T-helper 2 cell treated with Interferon-gamma antibody and Interleukin-4, amounts not matched to agents 5 μg/mL and 100 μg/mL, for 36 hours (primary cell): ENCODE results near the gene KCNQ1.
"Not testable (repeated sequence)": the region's sequence is repeated elsewhere in the genome, so short reads cannot be mapped to it uniquely, and the experiment has no call there.

ENCODE experiments used
- DNase-seq: peaks from one replicate; pipeline ENCODE4 v3.0.0; 2021; ENCODE audit warnings: low spot score
- H3K27ac Mint-ChIP-seq: one replicate; pipeline ENCODE4 v1.8.0; 2021; ENCODE audit warnings: mild to moderate bottlenecking, mixed read lengths
- H3K27me3 Mint-ChIP-seq: one replicate; pipeline ENCODE4 v1.8.0; 2021; ENCODE audit warnings: low read depth, mixed read lengths
- H3K36me3 Mint-ChIP-seq: one replicate; pipeline ENCODE4 v1.8.0; 2021; ENCODE audit warnings: low read depth, mixed read lengths
- H3K4me1 Mint-ChIP-seq: one replicate; pipeline ENCODE4 v1.8.0; 2021; ENCODE audit warnings: low read depth, mixed read lengths
- H3K4me3 Mint-ChIP-seq: one replicate; pipeline ENCODE4 v1.8.0; 2022; ENCODE audit warnings: mild to moderate bottlenecking, moderate library complexity, mixed read lengths
- H3K9me3 Mint-ChIP-seq: one replicate; pipeline ENCODE4 v1.8.0; 2021; ENCODE audit warnings: mixed read lengths

KCNQ1 gene

GRCh38 chr11:2472428-2473186 lies 27.8 kb downstream of the KCNQ1 start:
- peaks cover 11% of the 10 kb centered on the region for H3K4me1 Mint-ChIP-seq
- H3K36me3 Mint-ChIP-seq, result peaks cover 4% of the 10 kb centered on the region
- H3K4me3 Mint-ChIP-seq, result no peak overlapping the region
- H3K27ac Mint-ChIP-seq, result no peak overlapping the region
- H3K27me3 Mint-ChIP-seq, result peaks cover 19% of the 10 kb centered on the region
- H3K9me3 Mint-ChIP-seq, result peaks cover 8% of the 10 kb centered on the region
- DNase-seq, result no peak

- Mint-ChIP-seq H3K4me1 (peaks cover 5% of the 10 kb centered on the region), H3K4me3 (no peak overlapping the region), H3K36me3 (peaks cover 11% of the 10 kb centered on the region), H3K27me3 (peaks cover 18% of the 10 kb centered on the region), H3K9me3 (peaks cover 17% of the 10 kb centered on the region), H3K27ac (no peak overlapping the region)
- no peak for DNase-seq
Observed at GRCh38 chr11:2473361-2474058, 28.7 kb downstream of the KCNQ1 start.

- peaks cover 17% of the 10 kb centered on the region for H3K36me3 Mint-ChIP-seq
- H3K4me3 Mint-ChIP-seq, result no peak overlapping the region
- peaks cover 25% of the 10 kb centered on the region for H3K9me3 Mint-ChIP-seq
- H3K27ac Mint-ChIP-seq, result no peak overlapping the region
- DNase-seq, result no peak
- H3K27me3 Mint-ChIP-seq, result peaks cover 11% of the 10 kb centered on the region
- no peaks in the 10 kb centered on the region for H3K4me1 Mint-ChIP-seq
Observed at GRCh38 chr11:2474059-2474901, 29.5 kb downstream of the KCNQ1 start.

- Mint-ChIP-seq H3K27me3 (peaks cover 6% of the 10 kb centered on the region), H3K27ac (no peak overlapping the region), H3K36me3 (peaks cover 23% of the 10 kb centered on the region), H3K9me3 (peaks cover 32% of the 10 kb centered on the region), H3K4me1 (peaks cover 3% of the 10 kb centered on the region), H3K4me3 (no peak overlapping the region)
- no peak for DNase-seq
Observed at GRCh38 chr11:2475136-2475918, 30.5 kb downstream of the KCNQ1 start.

GRCh38 chr11:2477254-2477653 lies 32.4 kb downstream of the KCNQ1 start:
- H3K27me3 Mint-ChIP-seq, result peaks cover 3% of the 10 kb centered on the region
- H3K9me3 Mint-ChIP-seq, result peaks cover 32% of the 10 kb centered on the region
- peaks cover 15% of the 10 kb centered on the region for H3K4me1 Mint-ChIP-seq
- H3K4me3 Mint-ChIP-seq, result no peak overlapping the region
- H3K36me3 Mint-ChIP-seq, result peaks cover 23% of the 10 kb centered on the region
- H3K27ac Mint-ChIP-seq, result no peak overlapping the region
- no peak for DNase-seq

GRCh38 chr11:2477936-2478335 lies 33.1 kb downstream of the KCNQ1 start:
- peaks cover 32% of the 10 kb centered on the region for H3K9me3 Mint-ChIP-seq
- H3K4me3 Mint-ChIP-seq, result no peak overlapping the region
- H3K4me1 Mint-ChIP-seq, result peaks cover 15% of the 10 kb centered on the region
- no peak for DNase-seq
- H3K36me3 Mint-ChIP-seq, result peaks cover 23% of the 10 kb centered on the region
- peaks cover 3% of the 10 kb centered on the region for H3K27me3 Mint-ChIP-seq
- no peak overlapping the region for H3K27ac Mint-ChIP-seq

- H3K27me3 Mint-ChIP-seq, DNase-seq: not testable (repeated sequence)
- Mint-ChIP-seq H3K27ac (peak overlapping the region; percentile 56), H3K4me1 (peaks cover 16% of the 10 kb centered on the region), H3K4me3 (peak overlapping the region; percentile 67), H3K9me3 (peaks cover 33% of the 10 kb centered on the region), H3K36me3 (peaks cover 23% of the 10 kb centered on the region)
Observed at GRCh38 chr11:2480067-2480873, 35.5 kb downstream of the KCNQ1 start.

- peak overlapping the region; percentile 56 for H3K27ac Mint-ChIP-seq
- H3K4me1 Mint-ChIP-seq, result peaks cover 16% of the 10 kb centered on the region
- no peaks in the 10 kb centered on the region for H3K27me3 Mint-ChIP-seq
- H3K36me3 Mint-ChIP-seq, result peaks cover 23% of the 10 kb centered on the region
- peaks cover 37% of the 10 kb centered on the region for H3K9me3 Mint-ChIP-seq
- peak overlapping the region; percentile 67 for H3K4me3 Mint-ChIP-seq
- DNase-seq, result peak; percentile 14
Observed at GRCh38 chr11:2480874-2481220, 36.0 kb downstream of the KCNQ1 start.

- Mint-ChIP-seq H3K4me3 (peak overlapping the region; percentile 67), H3K27ac (no peak overlapping the region)
Observed at GRCh38 chr11:2481253-2481652, 36.4 kb downstream of the KCNQ1 start.

GRCh38 chr11:2482204-2482603 lies 37.4 kb downstream of the KCNQ1 start:
- Mint-ChIP-seq H3K4me1 (peaks cover 16% of the 10 kb centered on the region), H3K4me3 (no peak overlapping the region), H3K27ac (no peak overlapping the region), H3K9me3 (peaks cover 45% of the 10 kb centered on the region), H3K27me3 (no peaks in the 10 kb centered on the region), H3K36me3 (peaks cover 20% of the 10 kb centered on the region)
- DNase-seq, result no peak

More at GRCh38 chr11:2481253-2481652, 36.4 kb downstream of the KCNQ1 start:
- no peaks in the 10 kb centered on the region for H3K27me3 Mint-ChIP-seq
- DNase-seq, result peak; percentile 17
- H3K9me3 Mint-ChIP-seq, result peaks cover 41% of the 10 kb centered on the region
- H3K36me3 Mint-ChIP-seq, result peaks cover 23% of the 10 kb centered on the region
- peaks cover 16% of the 10 kb centered on the region for H3K4me1 Mint-ChIP-seq

GRCh38 chr11:2482745-2483144 lies 37.9 kb downstream of the KCNQ1 start:
- Mint-ChIP-seq H3K36me3 (peaks cover 18% of the 10 kb centered on the region), H3K4me3 (no peak overlapping the region), H3K4me1 (peaks cover 16% of the 10 kb centered on the region), H3K9me3 (peaks cover 44% of the 10 kb centered on the region), H3K27ac (no peak overlapping the region), H3K27me3 (no peaks in the 10 kb centered on the region)
- DNase-seq, result no peak

GRCh38 chr11:2483426-2483825 lies 38.6 kb downstream of the KCNQ1 start:
- Mint-ChIP-seq H3K27ac (no peak overlapping the region), H3K4me1 (peaks cover 16% of the 10 kb centered on the region), H3K4me3 (no peak overlapping the region)

More at GRCh38 chr11:2483426-2483825, 38.6 kb downstream of the KCNQ1 start:
- Mint-ChIP-seq H3K36me3 (peaks cover 12% of the 10 kb centered on the region), H3K9me3 (peaks cover 44% of the 10 kb centered on the region), H3K27me3 (no peaks in the 10 kb centered on the region)
- no peak for DNase-seq
